OCI-LY1 (cell line): ENCODE measurements around the gene ICA1.

Source experiments
- CTCF ChIP-seq: fragments of 200-600 bp; sonication (generic), shearing (Covaris generic); IDR thresholded peaks from 2 replicates; pipeline ENCODE4 v1.5.1; 2017; ENCODE audit warnings: mild to moderate bottlenecking, antibody characterized with exemption, low read length, moderate library complexity, mixed read lengths
- EZH2 ChIP-seq: fragments of 200-600 bp; sonication (generic), shearing (Covaris generic); IDR thresholded peaks from 2 replicates; pipeline ENCODE4 v1.8.0; 2017; ENCODE audit warnings: borderline replicate concordance, mixed run types, mild to moderate bottlenecking, antibody characterized with exemption, low read length, moderate library complexity, mixed read lengths

GRCh38 chr7:8177109-8177933 lies 84.6 kb downstream of the ICA1 start:
- TF ChIP-seq EZH2: no peak
- TF ChIP-seq CTCF: no peak
